HCT116 (cell line): ENCODE data around the gene SEC23IP.

Experiments used
- CTCF ChIP-seq, 3 experiments: fragments of 200-600 bp in 1 of 3; sonication (generic) in 1 of 3; IDR thresholded peaks in 2 of 3; conservative IDR thresholded peaks in 1 of 3; 2 replicates each; pipeline ENCODE4 v1.5.1; 2012 to 2017; ENCODE audit warnings: low read depth in 2 of 3, low read length in 2 of 3, antibody characterized with exemption in 1 of 3, borderline replicate concordance in 1 of 3, control low read depth in 1 of 3, mild to moderate bottlenecking in 1 of 3, mixed read lengths in 1 of 3, mixed run types in 1 of 3, moderate library complexity in 1 of 3; ENCODE audit not compliant: insufficient read depth in 1 of 3
- RAD21 ChIP-seq: IDR thresholded peaks from 2 replicates; pipeline ENCODE4 v1.6.1; 2012; ENCODE audit warnings: low read depth, mild to moderate bottlenecking
- REST ChIP-seq: IDR thresholded peaks from 2 replicates; pipeline ENCODE4 v1.6.1; 2012; ENCODE audit warnings: low read depth

- TF ChIP-seq REST (no peak), CTCF (IDR thresholded peaks at IDR 0.05 in 2 of 3, conservative IDR thresholded peaks at IDR 0.05 in 1 of 3; ENCODE audit: borderline replicate concordance in 1 of 3, insufficient read depth in 1 of 3, low read depth in 2 of 3, low read length in 2 of 3) (no peak), RAD21 (no peak)
These were observed 34.5 kb upstream of the SEC23IP start for GRCh38 chr10:119858063-119858462.
